Epithelial cell of esophagus (primary cell): ENCODE data around the gene CCR5AS.

ENCODE experiments used
- DNase-seq: peaks from one replicate; pipeline ENCODE4 v3.0.0; 2010; ENCODE audit warnings: low read depth
- H3K4me3 ChIP-seq: 2 replicates; pipeline ENCODE4 v1.5.1; 2011; ENCODE audit warnings: mild to moderate bottlenecking, low read length, control low read depth
- CTCF ChIP-seq: IDR thresholded peaks from 2 replicates; pipeline ENCODE4 v1.5.1; 2011; ENCODE audit warnings: low read depth, mild to moderate bottlenecking, low read length, control low read depth, inconsistent platforms; ENCODE audit not compliant: insufficient read depth; ENCODE audit errors: missing control alignments

The CCR5AS gene

GRCh38 chr3:46423588-46423987 is 16.7 kb upstream of the CCR5AS start:
- peak; percentile 92 for DNase-seq
- no peak for TF ChIP-seq CTCF
- no peak overlapping the region for H3K4me3 ChIP-seq

- TF ChIP-seq CTCF: no peak
- no peak overlapping the region for H3K4me3 ChIP-seq
- peak; percentile 89 for DNase-seq
Measured at GRCh38 chr3:46422617-46423016, 15.8 kb upstream of the CCR5AS start.

GRCh38 chr3:46420931-46421330 is 14.1 kb upstream of the CCR5AS start:
- TF ChIP-seq CTCF: no peak
- DNase-seq: no peak
- no peak overlapping the region for H3K4me3 ChIP-seq

DNA sequence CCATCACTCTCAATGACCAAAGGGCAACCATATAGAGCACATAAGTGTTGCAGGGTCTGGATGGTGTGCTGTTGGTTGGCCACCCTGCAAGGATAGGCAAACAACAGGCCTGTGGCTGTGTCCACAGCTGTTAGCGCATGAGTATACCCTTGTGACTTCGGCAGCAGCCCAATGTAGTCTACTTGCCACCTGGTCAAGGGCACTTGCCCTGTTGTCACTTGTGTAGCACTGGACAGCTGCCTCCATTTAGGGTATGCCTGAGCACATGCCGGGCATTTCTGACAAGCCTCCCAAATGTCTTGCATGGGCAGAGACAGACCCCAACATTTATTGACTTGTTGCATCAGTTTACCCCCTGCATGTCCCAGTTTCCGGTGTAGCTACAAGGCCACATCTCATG is 12.9 kb upstream of the CCR5AS start:
- no peak for DNase-seq
- no peak overlapping the region for H3K4me3 ChIP-seq
- TF ChIP-seq CTCF: no peak

- no peak overlapping the region for H3K4me3 ChIP-seq
- TF ChIP-seq CTCF: no peak
- no peak for DNase-seq
Measured at GRCh38 chr3:46417841-46418611, 11.2 kb upstream of the CCR5AS start.

- H3K4me3 ChIP-seq: no peak overlapping the region
- TF ChIP-seq CTCF: no peak
- DNase-seq: no peak
Measured at GRCh38 chr3:46416811-46417510, 10.1 kb upstream of the CCR5AS start.
